Measurements from ENCODE around the gene EML5.

EML5 gene

DNA sequence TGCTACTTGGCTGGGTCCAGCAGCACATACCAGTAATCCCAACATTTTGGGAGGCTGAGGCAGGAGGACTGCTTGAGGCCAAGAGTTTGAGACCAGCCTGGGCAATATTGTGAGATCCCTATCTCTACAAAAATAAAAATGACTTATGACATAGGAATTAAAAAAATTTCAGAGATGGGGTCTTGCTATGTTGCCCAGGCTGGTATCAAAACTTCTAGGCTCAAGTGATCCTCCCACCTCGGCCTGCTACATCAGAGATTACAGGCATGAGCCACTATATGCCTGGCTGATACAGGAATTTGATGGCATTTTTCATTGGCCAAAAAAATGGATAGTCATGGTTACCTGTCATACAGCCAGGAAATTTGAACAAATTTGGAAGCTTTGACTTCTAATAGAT lies 175.3 kb downstream of the EML5 start:
- TF ChIP-seq, protein P1, sequence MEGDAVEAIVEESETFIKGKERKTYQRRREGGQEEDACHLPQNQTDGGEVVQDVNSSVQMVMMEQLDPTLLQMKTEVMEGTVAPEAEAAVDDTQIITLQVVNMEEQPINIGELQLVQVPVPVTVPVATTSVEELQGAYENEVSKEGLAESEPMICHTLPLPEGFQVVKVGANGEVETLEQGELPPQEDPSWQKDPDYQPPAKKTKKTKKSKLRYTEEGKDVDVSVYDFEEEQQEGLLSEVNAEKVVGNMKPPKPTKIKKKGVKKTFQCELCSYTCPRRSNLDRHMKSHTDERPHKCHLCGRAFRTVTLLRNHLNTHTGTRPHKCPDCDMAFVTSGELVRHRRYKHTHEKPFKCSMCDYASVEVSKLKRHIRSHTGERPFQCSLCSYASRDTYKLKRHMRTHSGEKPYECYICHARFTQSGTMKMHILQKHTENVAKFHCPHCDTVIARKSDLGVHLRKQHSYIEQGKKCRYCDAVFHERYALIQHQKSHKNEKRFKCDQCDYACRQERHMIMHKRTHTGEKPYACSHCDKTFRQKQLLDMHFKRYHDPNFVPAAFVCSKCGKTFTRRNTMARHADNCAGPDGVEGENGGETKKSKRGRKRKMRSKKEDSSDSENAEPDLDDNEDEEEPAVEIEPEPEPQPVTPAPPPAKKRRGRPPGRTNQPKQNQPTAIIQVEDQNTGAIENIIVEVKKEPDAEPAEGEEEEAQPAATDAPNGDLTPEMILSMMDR (conservative IDR thresholded peaks at IDR 0.05), result no peak
- H3K27ac ChIP-seq, result no peak overlapping the region

DNA sequence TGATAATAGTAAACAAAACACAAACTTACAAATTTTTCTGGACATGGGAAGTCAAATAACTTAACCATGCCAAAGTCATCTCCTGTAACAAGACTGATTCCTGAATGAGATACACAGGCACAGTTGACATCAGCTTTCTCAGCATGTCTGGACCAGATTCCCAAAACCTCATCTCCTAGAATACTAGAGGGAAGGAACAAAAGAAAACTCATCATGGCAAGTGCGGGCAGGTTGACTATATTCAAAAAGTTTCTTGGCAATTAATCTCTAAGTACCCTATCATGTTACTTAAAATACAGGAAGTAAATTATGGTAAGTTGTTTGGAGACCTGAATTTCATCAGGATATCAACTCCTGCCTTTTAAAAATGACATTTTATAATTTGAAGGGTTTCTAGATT lies 176.1 kb downstream of the EML5 start:
- TF ChIP-seq, protein P1 (conservative IDR thresholded peaks at IDR 0.05), result no peak
- no peak overlapping the region for H3K27ac ChIP-seq

DNA sequence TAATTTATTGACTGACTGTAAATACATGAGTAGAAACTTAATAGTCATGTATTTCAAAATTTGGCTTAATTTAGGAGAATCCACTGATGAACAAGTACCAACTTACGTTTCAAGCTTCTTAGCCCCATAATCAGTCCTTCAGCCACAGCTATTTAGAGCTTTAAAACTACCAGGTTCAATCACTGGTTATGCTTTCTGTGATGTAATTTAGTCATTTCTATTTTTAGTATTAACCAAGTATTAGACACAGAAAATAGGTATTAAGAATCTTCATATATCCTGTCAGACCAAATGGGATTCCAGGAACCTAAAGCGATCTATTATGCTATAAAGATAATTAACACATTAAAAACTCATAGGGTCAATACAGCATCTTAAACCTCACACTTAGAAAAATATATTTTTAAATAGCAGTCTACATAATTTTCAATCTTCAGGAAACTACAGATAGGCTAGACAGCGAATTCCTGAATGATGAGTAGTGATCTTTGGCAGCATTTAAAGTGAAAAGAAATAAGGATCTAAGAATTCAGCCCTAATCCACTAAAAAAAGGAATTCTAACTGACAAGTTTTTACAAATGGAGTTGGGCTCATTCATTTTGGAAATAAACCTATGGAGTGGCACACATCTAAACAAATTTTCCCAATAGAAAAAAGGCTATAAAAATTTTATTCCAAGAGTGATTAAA lies 178.4 kb downstream of the EML5 start:
- peak overlapping the region; percentile 49 for H3K27ac ChIP-seq
- TF ChIP-seq, protein P1 (conservative IDR thresholded peaks at IDR 0.05), result no peak

DNA sequence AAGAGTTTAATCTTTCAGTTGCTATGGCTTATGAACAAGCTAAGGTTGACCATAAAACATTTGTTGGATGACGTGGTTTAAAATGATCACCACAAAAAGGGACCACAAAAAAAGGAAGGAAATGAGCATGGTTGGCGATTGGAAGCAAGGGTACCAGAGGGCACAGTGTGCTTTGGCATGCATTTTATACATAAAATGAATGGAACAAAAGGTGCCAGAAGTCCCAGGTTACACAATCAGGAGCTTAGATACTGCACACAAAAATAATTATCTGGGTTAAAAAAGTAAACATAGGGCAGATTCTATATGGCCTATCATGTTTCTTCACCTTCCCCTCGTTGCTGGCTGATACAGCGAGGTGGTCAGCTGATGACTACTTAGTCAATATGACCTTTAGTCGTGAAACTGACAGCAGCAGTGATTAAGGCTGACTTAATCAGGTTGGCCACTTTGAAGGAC lies 179.2 kb downstream of the EML5 start:
- H3K27ac ChIP-seq, result peak overlapping the region; percentile 49

DNA sequence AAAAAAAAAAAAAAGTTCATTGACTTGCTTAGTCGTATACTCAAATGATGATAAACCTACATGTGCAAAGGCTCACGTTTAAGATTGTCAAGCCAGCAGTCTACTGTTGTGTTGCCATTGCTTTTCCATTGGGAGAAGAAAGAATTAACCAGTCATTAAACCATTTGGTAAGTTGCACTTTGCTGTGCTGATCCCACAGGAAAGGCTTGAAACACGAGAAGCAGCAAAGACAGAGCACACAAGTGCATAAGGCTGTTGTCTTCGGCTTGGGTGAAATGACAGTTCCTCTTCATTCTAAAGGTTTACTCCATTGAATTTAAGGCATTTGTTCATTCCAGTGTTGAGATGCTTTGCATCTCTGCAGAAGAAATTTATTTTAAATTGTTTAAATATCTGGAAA lies 179.8 kb downstream of the EML5 start:
- peak overlapping the region; percentile 49 for H3K27ac ChIP-seq
- TF ChIP-seq, protein P1 (conservative IDR thresholded peaks at IDR 0.05), result no peak

More for the DNA sequence above, 179.2 kb downstream of the EML5 start:
- TF ChIP-seq, protein P1 (conservative IDR thresholded peaks at IDR 0.05), result no peak

DNA sequence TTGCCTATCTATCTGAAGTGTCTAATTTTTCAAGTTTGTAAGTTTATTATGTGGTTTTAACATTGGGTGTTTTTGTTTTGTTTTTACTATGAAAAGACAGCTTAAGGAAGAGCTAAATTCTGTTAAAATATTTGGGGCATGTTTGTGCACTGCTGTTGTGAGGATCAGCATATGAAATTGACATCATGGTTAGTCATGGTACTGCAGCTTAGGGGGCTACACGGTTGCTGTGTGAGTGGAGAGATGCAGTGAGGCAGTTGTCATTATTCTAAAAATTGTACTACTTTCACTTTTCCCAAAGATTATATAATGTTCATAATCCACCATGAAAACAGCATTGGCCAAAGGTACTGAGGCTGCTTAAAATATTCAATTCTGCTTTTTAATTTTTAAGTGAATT lies 180.9 kb downstream of the EML5 start:
- TF ChIP-seq, protein P1 (conservative IDR thresholded peaks at IDR 0.05), result no peak
- H3K27ac ChIP-seq, result peak overlapping the region; percentile 49; the same call in 1 of the 2 replicates

DNA sequence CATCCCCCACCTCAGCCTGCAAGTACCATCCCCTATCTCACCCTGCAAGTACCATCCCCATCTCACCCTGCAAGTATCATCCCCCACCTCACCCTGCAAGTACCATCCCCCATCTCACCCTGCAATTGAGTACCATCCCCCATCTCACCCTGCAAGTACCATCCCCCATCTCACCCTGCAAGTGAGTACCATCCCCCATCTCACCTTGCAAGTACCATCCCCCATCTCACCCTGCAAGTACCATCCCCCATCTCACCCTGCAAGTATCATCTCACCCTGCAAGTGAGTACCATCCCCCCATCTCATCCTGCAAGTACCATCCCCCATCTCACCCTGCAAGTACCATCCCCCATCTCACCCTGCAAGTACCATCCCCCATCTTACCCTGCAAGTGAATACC lies 184.9 kb downstream of the EML5 start:
- TF ChIP-seq, protein P1 (conservative IDR thresholded peaks at IDR 0.05), result no peak
- H3K27ac ChIP-seq, result no peak overlapping the region
